GM23338 (cell line): ENCODE data around the gene NR1D1. TPM values are rescaled to one million over a fixed set of nuclear protein-coding genes. Genes with fewer than 3 reads are reported as not detected.

Experiments
- ATAC-seq: fragments of 200-7000 bp; cut with Tn5 transposase; 3 replicates; pipeline ENCODE4 v1.9.1; 2020
- DNase-seq: peaks from one replicate; pipeline ENCODE4 v3.0.0-alpha.2; 2015; ENCODE audit warnings: low spot score
- H2AFZ ChIP-seq: fragments of 200-600 bp; sonication (generic); 2 replicates; pipeline ENCODE4 v1.8.0; 2016; ENCODE audit warnings: antibody characterized with exemption, mild to moderate bottlenecking, moderate library complexity
- H3F3A ChIP-seq: fragments of 200-600 bp; sonication (generic); replicated peaks from 2 replicates; pipeline ENCODE4 v1.8.0; 2017; ENCODE audit warnings: antibody characterized with exemption, mixed run types, low read depth
- H3K27ac ChIP-seq: fragments of 200-600 bp; sonication (generic); 2 replicates; pipeline ENCODE4 v1.6.1; 2016; ENCODE audit warnings: low read depth
- H3K27me3 ChIP-seq: fragments of 200-600 bp; sonication (generic); 2 replicates; pipeline ENCODE4 v1.8.0; 2016; ENCODE audit warnings: mild to moderate bottlenecking, mixed run types, moderate library complexity; ENCODE audit not compliant: insufficient read depth
- H3K36me3 ChIP-seq: fragments of 200-600 bp; sonication (generic); 2 replicates; pipeline ENCODE4 v1.8.0; 2016; ENCODE audit warnings: mild to moderate bottlenecking; ENCODE audit not compliant: insufficient read depth
- H3K4me1 ChIP-seq: fragments of 200-600 bp; sonication (generic); 2 replicates; pipeline ENCODE4 v1.8.0; 2016; ENCODE audit warnings: mild to moderate bottlenecking, moderate library complexity; ENCODE audit not compliant: insufficient read depth
- H3K4me2 ChIP-seq: fragments of 200-600 bp; sonication (generic); 2 replicates; pipeline ENCODE4 v1.7.1; 2017; ENCODE audit warnings: mixed run types
- H3K4me3 ChIP-seq: fragments of 200-600 bp; sonication (generic); 2 replicates; pipeline ENCODE4 v1.6.1; 2016; ENCODE audit warnings: mixed run types
- H3K79me2 ChIP-seq: fragments of 200-600 bp; sonication (generic); replicated peaks from 2 replicates; pipeline ENCODE4 v1.8.0; 2017; ENCODE audit warnings: mild to moderate bottlenecking; ENCODE audit not compliant: insufficient read depth
- H3K9me2 ChIP-seq: fragments of 200-600 bp; sonication (generic); 2 replicates; pipeline ENCODE4 v1.8.0; 2017; ENCODE audit not compliant: insufficient read depth
- H4K20me1 ChIP-seq: fragments of 200-600 bp; sonication (generic); replicated peaks from 2 replicates; pipeline ENCODE4 v1.8.0; 2017; ENCODE audit warnings: mild to moderate bottlenecking; ENCODE audit not compliant: insufficient read depth
- H3K27ac Mint-ChIP-seq: 2 replicates; pipeline ENCODE4 v1.8.0; 2020; ENCODE audit warnings: inconsistent platforms, mild to moderate bottlenecking, moderate library complexity, mixed read lengths
- H3K27me3 Mint-ChIP-seq: 3 replicates; pipeline ENCODE4 v1.8.0; 2022; ENCODE audit warnings: low read depth, mild to moderate bottlenecking, moderate library complexity, mixed read lengths, inconsistent platforms; ENCODE audit not compliant: insufficient read depth, poor library complexity
- H3K36me3 Mint-ChIP-seq: 3 replicates; pipeline ENCODE4 v1.8.0; 2021; ENCODE audit warnings: low read depth, mild to moderate bottlenecking, inconsistent platforms, moderate library complexity, mixed read lengths
- H3K4me1 Mint-ChIP-seq: 3 replicates; pipeline ENCODE4 v1.8.0; 2020; ENCODE audit warnings: mild to moderate bottlenecking, inconsistent platforms, mixed read lengths
- H3K4me3 Mint-ChIP-seq: 3 replicates; pipeline ENCODE4 v1.8.0; 2021; ENCODE audit warnings: moderate library complexity, mild to moderate bottlenecking, inconsistent platforms, mixed read lengths
- H3K9me3 Mint-ChIP-seq: 3 replicates; pipeline ENCODE4 v1.8.0; 2020; ENCODE audit warnings: moderate library complexity, mild to moderate bottlenecking, inconsistent platforms, mixed read lengths
- CREB1 ChIP-seq: fragments of 250-450 bp; sonication (Bioruptor Pico); IDR thresholded peaks from 2 replicates; pipeline ENCODE4 v1.5.0; 2020; ENCODE audit warnings: low read depth, mild to moderate bottlenecking, moderate library complexity
- CTCF ChIP-seq, 2 experiments: fragments of 200-600 bp in 1 of 2; sonication (generic) in 1 of 2; conservative IDR thresholded peaks; 2 replicates each; pipeline versions ENCODE4 v1.5.1 to v1.6.1; 2016 to 2017; ENCODE audit warnings: antibody characterized with exemption in 2 of 2, low read depth in 2 of 2, mild to moderate bottlenecking in 2 of 2, moderate library complexity in 1 of 2
- ETS1 ChIP-seq: IDR thresholded peaks from 2 replicates; pipeline ENCODE4 v1.6.1; 2016; ENCODE audit warnings: antibody characterized with exemption
- EZH2 ChIP-seq: fragments of 200-600 bp; sonication (generic); IDR thresholded peaks from one replicate; pipeline ENCODE4 v1.8.0; 2017; ENCODE audit warnings: antibody characterized with exemption, mild to moderate bottlenecking, low read depth; ENCODE audit not compliant: unreplicated experiment
- EZH2phosphoT487 ChIP-seq: fragments of 200-600 bp; sonication (generic); IDR thresholded peaks from one replicate; pipeline ENCODE4 v1.8.1; 2018; ENCODE audit warnings: antibody characterized with exemption; ENCODE audit not compliant: unreplicated experiment
- JUNB ChIP-seq: IDR thresholded peaks from one replicate; pipeline ENCODE4 v1.6.1; 2016; ENCODE audit warnings: antibody characterized with exemption; ENCODE audit not compliant: unreplicated experiment
- NANOG ChIP-seq: IDR thresholded peaks from 2 replicates; pipeline ENCODE4 v1.6.1; 2016; ENCODE audit warnings: antibody characterized with exemption, borderline replicate concordance
- POLR2AphosphoS5 ChIP-seq: IDR thresholded peaks from 2 replicates; pipeline ENCODE4 v1.6.1; 2016; ENCODE audit warnings: antibody characterized with exemption, low read depth
- REST ChIP-seq: IDR thresholded peaks from one replicate; pipeline ENCODE4 v1.6.1; 2018; ENCODE audit warnings: antibody characterized with exemption; ENCODE audit not compliant: unreplicated experiment
- STAT1 ChIP-seq: IDR thresholded peaks from one replicate; pipeline ENCODE4 v1.6.1; 2016; ENCODE audit warnings: antibody characterized with exemption; ENCODE audit not compliant: unreplicated experiment
- ZNF114 ChIP-seq: fragments of 250-450 bp; sonication (Bioruptor Pico); IDR thresholded peaks from 2 replicates; pipeline ENCODE4 v1.5.0; 2020; ENCODE audit warnings: mild to moderate bottlenecking, moderate library complexity
- ZNF331 ChIP-seq: fragments of 250-450 bp; sonication (Bioruptor Pico); IDR thresholded peaks from 2 replicates; pipeline ENCODE4 v1.5.0; 2020; ENCODE audit warnings: low read depth, mild to moderate bottlenecking, moderate library complexity
- ZNF462 ChIP-seq: fragments of 250-450 bp; sonication (Bioruptor Pico); IDR thresholded peaks from 2 replicates; pipeline ENCODE4 v1.5.0; 2020; ENCODE audit warnings: mild to moderate bottlenecking, moderate library complexity
- polyA plus RNA-seq: library from polyadenylated mRNA; unstranded; fragments of >200 nt; fragmentation: Nextera tagmentation; extraction: Ambion mirVana; gene quantifications from 2 replicates; pipeline ENCODE4 v1.2.1, GENCODE V29; 2016
- total RNA-seq: library from RNA; depleted of rRNA; stranded (reverse); fragments of >200 nt; shearing (Covaris generic); gene quantifications from 2 replicates; pipeline ENCODE4 v1.2.3, GENCODE V29; 2014

NR1D1 gene
- total and polyA plus RNA-seq, 2 experiments from 2014 or later: 3.3 to 4.2 TPM

- H3K27me3 ChIP-seq: no peaks in the 10 kb centered on the region
- H3K4me1 Mint-ChIP-seq: peaks cover 14% of the 10 kb centered on the region
- H3K9me3 Mint-ChIP-seq: no peaks in the 10 kb centered on the region; the same call in 2 of the 3 replicates
- H3K4me2 ChIP-seq: peak overlapping the region; percentile 97
- peak overlapping the region; percentile 91 for H3K4me3 Mint-ChIP-seq
- TF ChIP-seq ETS1: no peak
- TF ChIP-seq STAT1: no peak
- no peak for TF ChIP-seq EZH2phosphoT487
- no peak for TF ChIP-seq NANOG
- no peak for TF ChIP-seq REST
- TF ChIP-seq CREB1 (CRISPR knock-in tag): no peak
- no peak for TF ChIP-seq POLR2AphosphoS5
- no peak for TF ChIP-seq CTCF (conservative IDR thresholded peaks at IDR 0.05; ENCODE audit: low read depth in 2 of 2)
- TF ChIP-seq ZNF462 (CRISPR knock-in tag): no peak
- TF ChIP-seq EZH2: no peak
- no peak for TF ChIP-seq ZNF114 (CRISPR knock-in tag)
- TF ChIP-seq JUNB: no peak
- TF ChIP-seq ZNF331: no peak
- H3K36me3 Mint-ChIP-seq: peaks cover 56% of the 10 kb centered on the region
- H4K20me1 ChIP-seq: peaks cover 29% of the 10 kb centered on the region
- DNase-seq: peak; percentile 73
- peaks cover 81% of the 10 kb centered on the region for H3K79me2 ChIP-seq
- H3K4me3 ChIP-seq: peak overlapping the region; percentile 98
- no peak overlapping the region for H3K27ac Mint-ChIP-seq
- peaks cover 26% of the 10 kb centered on the region for H3F3A ChIP-seq
- H3K36me3 ChIP-seq: peaks cover 28% of the 10 kb centered on the region
- peaks cover 8% of the 10 kb centered on the region for H3K27me3 Mint-ChIP-seq
- H2AFZ ChIP-seq: no peak overlapping the region
- no peak overlapping the region for H3K27ac ChIP-seq
- H3K9me2 ChIP-seq: no peaks in the 10 kb centered on the region
- ATAC-seq: peak; percentile 4; the same call in 2 of the 3 replicates
- peaks cover 22% of the 10 kb centered on the region for H3K4me1 ChIP-seq
Observed at GRCh38 chr17:40124279-40125141, 24.1 kb upstream of the NR1D1 start.
